ENCODE data around the gene NUMA1. TPM values are rescaled to one million over a fixed set of nuclear protein-coding genes. Genes with fewer than 3 reads are reported as not detected.

Gene NUMA1
- total and polyA plus RNA-seq, 9 of the 15 experiments (the other 6 are each of a cell fraction or from before 2014, with no cell fraction given), result 4.1 to 104 (median 51.2) TPM

- no peak for TF ChIP-seq CHD7 (IDR thresholded peaks at IDR 0.05; ENCODE audit: low read depth, low read length)
- TF ChIP-seq BRF2 (IDR thresholded peaks at IDR 0.05; ENCODE audit: borderline replicate concordance, insufficient read depth, insufficient read length), result no peak
- no peak for TF ChIP-seq E2F4 (CRISPR knock-in tag; IDR thresholded peaks at IDR 0.05; ENCODE audit: low read depth)
- TF ChIP-seq ZNF395 (CRISPR knock-in tag; IDR thresholded peaks at IDR 0.05), result peak; percentile 98
- no peak for TF ChIP-seq VEZF1 (CRISPR knock-in tag; IDR thresholded peaks at IDR 0.05)
- peak; percentile 91 for TF ChIP-seq ZNF589 (CRISPR knock-in tag; IDR thresholded peaks at IDR 0.05; ENCODE audit: low read depth)
- TF ChIP-seq, protein P1, sequence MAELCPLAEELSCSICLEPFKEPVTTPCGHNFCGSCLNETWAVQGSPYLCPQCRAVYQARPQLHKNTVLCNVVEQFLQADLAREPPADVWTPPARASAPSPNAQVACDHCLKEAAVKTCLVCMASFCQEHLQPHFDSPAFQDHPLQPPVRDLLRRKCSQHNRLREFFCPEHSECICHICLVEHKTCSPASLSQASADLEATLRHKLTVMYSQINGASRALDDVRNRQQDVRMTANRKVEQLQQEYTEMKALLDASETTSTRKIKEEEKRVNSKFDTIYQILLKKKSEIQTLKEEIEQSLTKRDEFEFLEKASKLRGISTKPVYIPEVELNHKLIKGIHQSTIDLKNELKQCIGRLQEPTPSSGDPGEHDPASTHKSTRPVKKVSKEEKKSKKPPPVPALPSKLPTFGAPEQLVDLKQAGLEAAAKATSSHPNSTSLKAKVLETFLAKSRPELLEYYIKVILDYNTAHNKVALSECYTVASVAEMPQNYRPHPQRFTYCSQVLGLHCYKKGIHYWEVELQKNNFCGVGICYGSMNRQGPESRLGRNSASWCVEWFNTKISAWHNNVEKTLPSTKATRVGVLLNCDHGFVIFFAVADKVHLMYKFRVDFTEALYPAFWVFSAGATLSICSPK (IDR thresholded peaks at IDR 0.05; ENCODE audit: borderline replicate concordance), result no peak
These were observed 10.5 kb downstream of the NUMA1 start (continued) for GRCh38 chr11:72069787-72070251.

Measured in K562 (cell line).